ENCODE data around the gene ZDHHC8. TPM values are rescaled to one million over a fixed set of nuclear protein-coding genes. Genes with fewer than 3 reads are reported as not detected.

Gene ZDHHC8
- total RNA-seq, 1 experiment from 2014 or later = 51.7 TPM

- no CpG with 5 or more reads among the region's 6 CpGs for WGBS (ENCODE audit: extremely low coverage, insufficient read length, low lambda C conversion rate)
- H4K20me1 ChIP-seq (ENCODE audit: control insufficient read depth, insufficient read depth, insufficient read length) = peaks cover 3% of the 10 kb centered on the region
- H3K4me2 ChIP-seq (ENCODE audit: insufficient read depth, insufficient read length, low read length) = no peak overlapping the region
- H3K23ac ChIP-seq (ENCODE audit: insufficient read length, low read depth, low read length) = no peak overlapping the region
- no peaks in the 10 kb centered on the region for H3K23me2 ChIP-seq (ENCODE audit: insufficient read length, low read depth, low read length, poor library complexity, severe bottlenecking)
- no peaks in the 10 kb centered on the region for H3K27me3 Mint-ChIP-seq (ENCODE audit: low read depth)
- H3K4me1 ChIP-seq (ENCODE audit: insufficient read depth, low read length) = no peaks in the 10 kb centered on the region
- H3K79me1 ChIP-seq (ENCODE audit: insufficient read depth, low read depth, low read length, poor library complexity, severe bottlenecking) = no peaks in the 10 kb centered on the region
- no peak overlapping the region for H4K5ac ChIP-seq (ENCODE audit: insufficient read length, low read depth, low read length)
- no peak overlapping the region for H3K27ac ChIP-seq (ENCODE audit: insufficient read length, low read depth, low read length)
- no peak overlapping the region; a peak in 1 of 7 replicates for H3K27ac Mint-ChIP-seq
- DNase-seq = no peak
- H3K79me2 ChIP-seq (ENCODE audit: insufficient read depth, low read length) = no peaks in the 10 kb centered on the region
- H2AK5ac ChIP-seq (ENCODE audit: insufficient read length, low read length) = no peak overlapping the region
- no peak overlapping the region for H2AFZ ChIP-seq (ENCODE audit: low read length)
- H4K91ac ChIP-seq (ENCODE audit: insufficient read length, low read depth, low read length) = no peak overlapping the region
- H3K36me3 Mint-ChIP-seq (ENCODE audit: insufficient read depth in 1 of 3, low read depth in 3 of 3) = no peaks in the 10 kb centered on the region
- H2BK5ac ChIP-seq (ENCODE audit: insufficient read length, low read length) = no peak overlapping the region
- no peak overlapping the region for H3K4me3 Mint-ChIP-seq
- H3T11ph ChIP-seq (ENCODE audit: low read length) = no peak overlapping the region
- H3K9ac ChIP-seq (ENCODE audit: extremely low read depth, insufficient read length, low read length) = no peak overlapping the region
- H3K9me3 Mint-ChIP-seq = no peaks in the 10 kb centered on the region
- H3K4me1 Mint-ChIP-seq = peaks cover 5 to 12% of the 10 kb centered on the region in 2 experiments
- H3K4ac ChIP-seq (ENCODE audit: low read depth, low read length) = no peak overlapping the region
- no peak overlapping the region for H2BK15ac ChIP-seq (ENCODE audit: low read depth, low read length)
- no peak overlapping the region for H3K56ac ChIP-seq (ENCODE audit: insufficient read length, low read depth, low read length)
- H4K8ac ChIP-seq (replicated peaks; ENCODE audit: insufficient read length, low read depth, low read length) = no peak overlapping the region
- H3K9me3 ChIP-seq (ENCODE audit: control insufficient read depth, low read depth, low read length) = no peaks in the 10 kb centered on the region
- H2BK20ac ChIP-seq (ENCODE audit: low read depth, low read length, poor library complexity, severe bottlenecking) = no peak overlapping the region
- H3K27me3 ChIP-seq (ENCODE audit: insufficient read depth, low read length) = no peaks in the 10 kb centered on the region
- no peak overlapping the region for H3K18ac ChIP-seq (ENCODE audit: insufficient read length, low read depth, low read length)
- H2BK120ac ChIP-seq (ENCODE audit: low read depth, low read length, poor library complexity, severe bottlenecking) = no peak overlapping the region
- no peak overlapping the region for H2BK12ac ChIP-seq (ENCODE audit: insufficient read length, low read depth, low read length)
- TF ChIP-seq CTCF (conservative IDR thresholded peaks at IDR 0.05) = no peak
- no peak overlapping the region for H3K14ac ChIP-seq (ENCODE audit: insufficient read depth, low read length)
Observed at GRCh38 chr22:20185750-20186149, 54.1 kb downstream of the ZDHHC8 start.
